Left lung (tissue), 10 donors: Measurements from ENCODE around the gene OR2C1. TPM values are rescaled to one million over a fixed set of nuclear protein-coding genes. Genes with fewer than 3 reads are reported as not detected.

ENCODE experiments used
- ATAC-seq: fragments of 200-7000 bp; cut with Tn5 transposase; one replicate; pipeline ENCODE4 v1.9.1; 2020; ENCODE audit warnings: moderate library complexity
- DNase-seq, 4 donors: peaks; one replicate each; pipeline ENCODE4 v3.0.0-alpha.2; 2013 to 2020
- H3K27ac ChIP-seq, 2 donors: fragments of 200-600 bp; sonication (generic) in 1 of 2; one replicate each; pipeline versions ENCODE4 v1.5.0 to v1.8.0; 2020 to 2021
- H3K27me3 ChIP-seq, 2 donors: fragments of 200-600 bp; sonication (generic) in 1 of 2; one replicate each; pipeline versions ENCODE4 v1.5.0 to v1.8.0; 2020 to 2021
- H3K36me3 ChIP-seq, 2 donors: fragments of 200-600 bp; sonication (generic) in 1 of 2; one replicate each; pipeline versions ENCODE4 v1.5.0 to v1.8.0; 2020 to 2021
- H3K4me1 ChIP-seq, 2 donors: fragments of 200-600 bp; one replicate each; pipeline ENCODE4 v1.8.0; 2021
- H3K4me3 ChIP-seq, 2 donors: fragments of 200-600 bp; sonication (generic) in 1 of 2; one replicate each; pipeline versions ENCODE4 v1.5.0 to v1.8.0; 2020 to 2021; ENCODE audit warnings: mild to moderate bottlenecking in 1 of 2
- H3K9me3 ChIP-seq, 2 donors: fragments of 200-600 bp; sonication (generic) in 1 of 2; one replicate each; pipeline versions ENCODE4 v1.5.0 to v1.8.0; 2020 to 2021
- CTCF ChIP-seq, 2 donors: fragments of 200-600 bp; sonication (generic) in 1 of 2; IDR thresholded peaks; one replicate each; pipeline versions ENCODE4 v1.5.0 to v1.8.0; 2021; ENCODE audit warnings: antibody characterized with exemption in 2 of 2
- intact Hi-C, 2 donors: fragments of 100-400 bp; cut with DNase I; formaldehyde crosslinking; loops; one replicate each; pipeline versions ENCODE4 v1.11.2 to v1.14.2; 2022
- polyA plus RNA-seq, 6 donors: library from polyadenylated mRNA; unstranded; fragments of 120-200 nt; gene quantifications; one replicate each; pipeline ENCODE4 v1.2.1, GENCODE V29; 2013; ENCODE audit not compliant: insufficient read length in 6 of 6
- total RNA-seq, 2 donors: library from RNA; stranded (reverse); fragmentation: NEBNext Ultra II Directional; extraction: Animal tissue kit (Norgen Biotek cat#: 25700); gene quantifications; one replicate each; pipeline ENCODE4 v1.2.1, GENCODE V29; 2021
- donor health status: DM: no; HTN: yes; CAD: no.
- donor health status: DM: no; HTN: no; CAD: no.

Gene OR2C1
- total and polyA plus RNA-seq, 8 donors: 0.20 to 0.96 (median 0.55) TPM; not detected in 2

GRCh38 chr16:3401719-3402397 lies 46.2 kb downstream of the OR2C1 start:
- peak overlapping the region; percentile 86 to 93 for H3K4me3 ChIP-seq
- peaks cover 0 to 52% of the 10 kb centered on the region in 2 donors for H3K36me3 ChIP-seq
- TF ChIP-seq CTCF (IDR thresholded peaks at IDR 0.05): no peak
- H3K9me3 ChIP-seq: peaks cover 0 to 40% of the 10 kb centered on the region in 2 donors
- peak overlapping the region; percentile 77 to 90 for H3K27ac ChIP-seq
- DNase-seq: peak in 1 of 4 donors; percentile 3
- H3K27me3 ChIP-seq: no peaks in the 10 kb centered on the region
- peaks cover 7 to 27% of the 10 kb centered on the region in 2 donors for H3K4me1 ChIP-seq
- intact Hi-C loops: no loop called here
- ATAC-seq: no peak

Other genes starting within 250 kb of the OR2C1 start
- gene ZNF205, start 243.3 kb upstream of the OR2C1 start, total RNA-seq: 10 to 100 TPM in 1 of 2 donors, 1 to 10 TPM in 1; 9.7 to 11.8 TPM
- 10 to 100 TPM; 13.3 to 17.6 (median 17.1) TPM for gene ZNF205, start 243.3 kb upstream of the OR2C1 start, polyA plus RNA-seq
- gene ZNF213, start 220.9 kb upstream of the OR2C1 start, total RNA-seq: 10 to 100 TPM in 1 of 2 donors, 1 to 10 TPM in 1; 8.4 to 12.0 TPM
- gene ZNF213, start 220.9 kb upstream of the OR2C1 start, polyA plus RNA-seq: 10 to 100 TPM; 11.5 to 17.8 (median 14.0) TPM
- gene OR1F1, start 167.7 kb upstream of the OR2C1 start, total RNA-seq: not detected
- not detected for gene OR1F1, start 167.7 kb upstream of the OR2C1 start, polyA plus RNA-seq
- 10 to 100 TPM in 1 of 2 donors, 1 to 10 TPM in 1; 6.7 to 10.5 TPM for gene ZNF200, start 120.7 kb upstream of the OR2C1 start, total RNA-seq
- gene ZNF200, start 120.7 kb upstream of the OR2C1 start, polyA plus RNA-seq: 10 to 100 TPM; 12.3 to 15.0 (median 13.1) TPM
- gene MEFV, start 99.3 kb upstream of the OR2C1 start, total RNA-seq: 10 to 100 TPM in 1 of 2 donors, 1 to 10 TPM in 1; 2.4 to 21.4 TPM
- gene MEFV, start 99.3 kb upstream of the OR2C1 start, polyA plus RNA-seq: under 1 TPM; 0.43 to 0.98 (median 0.58) TPM
- gene ZNF263, start 72.4 kb upstream of the OR2C1 start, total RNA-seq: 10 to 100 TPM; 18.5 to 18.9 TPM
- gene ZNF263, start 72.4 kb upstream of the OR2C1 start, polyA plus RNA-seq: 10 to 100 TPM; 46.2 to 54.0 (median 51.2) TPM
- 1 to 10 TPM; 3.4 to 6.3 TPM for gene TIGD7, start 50.5 kb upstream of the OR2C1 start, total RNA-seq
- gene TIGD7, start 50.5 kb upstream of the OR2C1 start, polyA plus RNA-seq: 10 to 100 TPM; 11.2 to 14.8 (median 12.5) TPM
- gene ZNF75A, start 50.4 kb upstream of the OR2C1 start, total RNA-seq: 10 to 100 TPM; 20.3 to 26.8 TPM
- 10 to 100 TPM; 50.6 to 65.3 (median 53.0) TPM for gene ZNF75A, start 50.4 kb upstream of the OR2C1 start, polyA plus RNA-seq
- gene ZSCAN32, start 45.1 kb downstream of the OR2C1 start, total RNA-seq: 10 to 100 TPM in 1 of 2 donors, 1 to 10 TPM in 1; 9.4 to 12.0 TPM
- gene ZSCAN32, start 45.1 kb downstream of the OR2C1 start, polyA plus RNA-seq: 10 to 100 TPM; 18.5 to 23.9 (median 20.6) TPM
- gene ZNF174, start 45.3 kb downstream of the OR2C1 start, total RNA-seq: 1 to 10 TPM; 8.1 to 9.2 TPM
- gene ZNF174, start 45.3 kb downstream of the OR2C1 start, polyA plus RNA-seq: 10 to 100 TPM; 12.3 to 15.1 (median 14.0) TPM
- gene ZNF597, start 87.6 kb downstream of the OR2C1 start, total RNA-seq: 1 to 10 TPM; 3.2 to 4.1 TPM
- 1 to 10 TPM; 4.0 to 4.8 (median 4.2) TPM for gene ZNF597, start 87.6 kb downstream of the OR2C1 start, polyA plus RNA-seq
- gene NAA60, start 87.8 kb downstream of the OR2C1 start, total RNA-seq: 10 to 100 TPM; 47.8 to 49.4 TPM
- 10 to 100 TPM; 35.9 to 54.6 (median 45.5) TPM for gene NAA60, start 87.8 kb downstream of the OR2C1 start, polyA plus RNA-seq
- not detected for gene C16orf90, start 139.6 kb downstream of the OR2C1 start, total RNA-seq
- under 1 TPM in 1 of 6 donors, not detected in 5; 0.15 TPM for gene C16orf90, start 139.6 kb downstream of the OR2C1 start, polyA plus RNA-seq
- gene CLUAP1, start 145.1 kb downstream of the OR2C1 start, total RNA-seq: 10 to 100 TPM; 21.6 to 27.3 TPM
- 10 to 100 TPM; 38.7 to 57.4 (median 53.3) TPM for gene CLUAP1, start 145.1 kb downstream of the OR2C1 start, polyA plus RNA-seq
- 1 to 10 TPM; 1.9 to 3.6 TPM for gene NLRC3, start 221.5 kb downstream of the OR2C1 start, total RNA-seq
- gene NLRC3, start 221.5 kb downstream of the OR2C1 start, polyA plus RNA-seq: 1 to 10 TPM; 2.9 to 4.5 (median 3.4) TPM